ENCODE measurements around the gene MRTFB. TPM values are rescaled to one million over a fixed set of nuclear protein-coding genes. Genes with fewer than 3 reads are reported as not detected.

MRTFB gene
- total and polyA plus RNA-seq, 2 experiments from 2014 or later: 13.9 to 22.2 TPM

DNA sequence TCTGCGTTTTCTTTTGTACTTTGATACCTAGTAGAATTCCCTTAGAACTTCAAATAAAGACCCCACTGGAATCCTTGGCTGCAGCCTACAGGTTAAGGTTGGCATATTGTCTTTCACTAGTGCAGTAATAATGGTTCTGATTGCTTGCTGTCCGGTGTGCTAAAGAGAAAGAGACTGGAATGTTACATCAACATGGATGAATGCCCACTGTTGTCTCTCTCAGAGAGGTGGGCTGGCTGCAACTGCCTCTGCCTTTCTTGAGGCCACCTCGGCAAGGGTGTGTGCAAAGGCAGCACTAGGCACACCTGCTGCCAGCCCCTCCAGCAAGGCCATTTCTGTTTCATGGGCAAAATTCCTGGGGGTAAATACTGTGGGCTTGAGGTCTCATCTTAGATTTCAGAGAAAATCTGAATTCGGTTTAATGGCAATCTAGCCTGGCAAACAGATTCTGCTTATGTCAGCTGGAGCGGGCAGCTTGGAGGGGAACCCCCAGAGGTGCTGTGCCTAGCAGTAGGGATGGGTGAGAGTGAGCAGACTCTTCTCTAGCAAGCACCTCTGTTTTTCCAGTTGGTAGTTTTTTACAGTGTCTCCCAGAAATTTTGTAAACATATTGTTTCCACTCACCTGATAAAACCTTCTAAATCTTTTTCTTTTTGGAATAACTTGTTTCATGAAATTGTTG lies 54.0 kb downstream of the MRTFB start (continued):
- TF ChIP-seq, protein P1, sequence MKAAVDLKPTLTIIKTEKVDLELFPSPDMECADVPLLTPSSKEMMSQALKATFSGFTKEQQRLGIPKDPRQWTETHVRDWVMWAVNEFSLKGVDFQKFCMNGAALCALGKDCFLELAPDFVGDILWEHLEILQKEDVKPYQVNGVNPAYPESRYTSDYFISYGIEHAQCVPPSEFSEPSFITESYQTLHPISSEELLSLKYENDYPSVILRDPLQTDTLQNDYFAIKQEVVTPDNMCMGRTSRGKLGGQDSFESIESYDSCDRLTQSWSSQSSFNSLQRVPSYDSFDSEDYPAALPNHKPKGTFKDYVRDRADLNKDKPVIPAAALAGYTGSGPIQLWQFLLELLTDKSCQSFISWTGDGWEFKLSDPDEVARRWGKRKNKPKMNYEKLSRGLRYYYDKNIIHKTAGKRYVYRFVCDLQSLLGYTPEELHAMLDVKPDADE (IDR thresholded peaks at IDR 0.05): no peak

DNA sequence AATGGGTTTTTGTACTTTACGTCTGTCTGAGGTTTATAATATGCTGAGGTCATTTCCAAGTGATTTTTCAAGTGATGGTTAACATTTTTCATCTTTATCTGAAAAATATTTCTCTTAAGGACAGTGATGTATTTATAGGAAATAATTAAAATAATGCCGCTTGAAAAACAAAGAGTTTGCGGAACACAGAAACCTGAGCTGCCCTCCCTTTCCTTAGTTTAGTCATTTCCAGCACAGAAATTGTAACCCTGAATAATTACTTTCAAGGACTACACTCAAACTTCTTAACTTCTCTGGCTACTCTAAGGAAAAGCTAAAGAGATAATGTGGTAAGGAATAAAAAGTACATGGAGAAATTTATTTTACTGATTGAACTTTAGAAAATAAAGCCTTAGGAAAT lies 54.6 kb downstream of the MRTFB start:
- Mint-ChIP-seq H3K4me3 (no peak overlapping the region), H3K9me3 (no peaks in the 10 kb centered on the region; the same call in 2 of the 3 replicates), H3K27me3 (ENCODE audit: insufficient read depth, low read depth, poor library complexity) (no peaks in the 10 kb centered on the region), H3K4me1 (peaks cover 23% of the 10 kb centered on the region), H3K27ac (peak overlapping the region; percentile 55; the same call in 1 of the 2 replicates), H3K36me3 (ENCODE audit: low read depth) (peaks cover 8% of the 10 kb centered on the region; the same call in 2 of the 3 replicates)
- Histone ChIP-seq H3K9me2 (ENCODE audit: insufficient read depth) (0 out of 2 replicates have a peak, but pooled peaks cover under 1% of the 10 kb centered on the region), H3K27ac (ENCODE audit: low read depth) (no peak overlapping the region), H3K79me2 (replicated peaks; ENCODE audit: insufficient read depth) (peaks cover 70% of the 10 kb centered on the region), H3K4me1 (ENCODE audit: insufficient read depth) (peaks cover 19% of the 10 kb centered on the region), H4K20me1 (replicated peaks; ENCODE audit: insufficient read depth) (peaks cover 12% of the 10 kb centered on the region), H3K36me3 (ENCODE audit: insufficient read depth) (no peaks in the 10 kb centered on the region), H3K4me3 (no peak overlapping the region), H3K27me3 (ENCODE audit: insufficient read depth) (no peaks in the 10 kb centered on the region), H3F3A (replicated peaks; ENCODE audit: low read depth) (no peaks in the 10 kb centered on the region), H2AFZ (no peak overlapping the region), H3K4me2 (no peak overlapping the region)
- no peak for ATAC-seq
- no peak for DNase-seq (ENCODE audit: low spot score)
- TF ChIP-seq CREB1 (CRISPR knock-in tag; IDR thresholded peaks at IDR 0.05; ENCODE audit: low read depth) (no peak), ZNF331 (CRISPR knock-in tag; IDR thresholded peaks at IDR 0.05; ENCODE audit: low read depth) (no peak), STAT1 (IDR thresholded peaks at IDR 0.05; ENCODE audit: unreplicated experiment) (no peak), ZNF114 (CRISPR knock-in tag; IDR thresholded peaks at IDR 0.05) (no peak), JUNB (IDR thresholded peaks at IDR 0.05; ENCODE audit: unreplicated experiment) (no peak), EZH2phosphoT487 (IDR thresholded peaks at IDR 0.05; ENCODE audit: unreplicated experiment) (no peak), EZH2 (IDR thresholded peaks at IDR 0.05; ENCODE audit: low read depth, unreplicated experiment) (no peak), NANOG (IDR thresholded peaks at IDR 0.05; ENCODE audit: borderline replicate concordance) (no peak)
- TF ChIP-seq, protein P2, sequence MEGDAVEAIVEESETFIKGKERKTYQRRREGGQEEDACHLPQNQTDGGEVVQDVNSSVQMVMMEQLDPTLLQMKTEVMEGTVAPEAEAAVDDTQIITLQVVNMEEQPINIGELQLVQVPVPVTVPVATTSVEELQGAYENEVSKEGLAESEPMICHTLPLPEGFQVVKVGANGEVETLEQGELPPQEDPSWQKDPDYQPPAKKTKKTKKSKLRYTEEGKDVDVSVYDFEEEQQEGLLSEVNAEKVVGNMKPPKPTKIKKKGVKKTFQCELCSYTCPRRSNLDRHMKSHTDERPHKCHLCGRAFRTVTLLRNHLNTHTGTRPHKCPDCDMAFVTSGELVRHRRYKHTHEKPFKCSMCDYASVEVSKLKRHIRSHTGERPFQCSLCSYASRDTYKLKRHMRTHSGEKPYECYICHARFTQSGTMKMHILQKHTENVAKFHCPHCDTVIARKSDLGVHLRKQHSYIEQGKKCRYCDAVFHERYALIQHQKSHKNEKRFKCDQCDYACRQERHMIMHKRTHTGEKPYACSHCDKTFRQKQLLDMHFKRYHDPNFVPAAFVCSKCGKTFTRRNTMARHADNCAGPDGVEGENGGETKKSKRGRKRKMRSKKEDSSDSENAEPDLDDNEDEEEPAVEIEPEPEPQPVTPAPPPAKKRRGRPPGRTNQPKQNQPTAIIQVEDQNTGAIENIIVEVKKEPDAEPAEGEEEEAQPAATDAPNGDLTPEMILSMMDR (conservative IDR thresholded peaks at IDR 0.05; ENCODE audit: low read depth in 2 of 2): no peak
- TF ChIP-seq, protein P3, sequence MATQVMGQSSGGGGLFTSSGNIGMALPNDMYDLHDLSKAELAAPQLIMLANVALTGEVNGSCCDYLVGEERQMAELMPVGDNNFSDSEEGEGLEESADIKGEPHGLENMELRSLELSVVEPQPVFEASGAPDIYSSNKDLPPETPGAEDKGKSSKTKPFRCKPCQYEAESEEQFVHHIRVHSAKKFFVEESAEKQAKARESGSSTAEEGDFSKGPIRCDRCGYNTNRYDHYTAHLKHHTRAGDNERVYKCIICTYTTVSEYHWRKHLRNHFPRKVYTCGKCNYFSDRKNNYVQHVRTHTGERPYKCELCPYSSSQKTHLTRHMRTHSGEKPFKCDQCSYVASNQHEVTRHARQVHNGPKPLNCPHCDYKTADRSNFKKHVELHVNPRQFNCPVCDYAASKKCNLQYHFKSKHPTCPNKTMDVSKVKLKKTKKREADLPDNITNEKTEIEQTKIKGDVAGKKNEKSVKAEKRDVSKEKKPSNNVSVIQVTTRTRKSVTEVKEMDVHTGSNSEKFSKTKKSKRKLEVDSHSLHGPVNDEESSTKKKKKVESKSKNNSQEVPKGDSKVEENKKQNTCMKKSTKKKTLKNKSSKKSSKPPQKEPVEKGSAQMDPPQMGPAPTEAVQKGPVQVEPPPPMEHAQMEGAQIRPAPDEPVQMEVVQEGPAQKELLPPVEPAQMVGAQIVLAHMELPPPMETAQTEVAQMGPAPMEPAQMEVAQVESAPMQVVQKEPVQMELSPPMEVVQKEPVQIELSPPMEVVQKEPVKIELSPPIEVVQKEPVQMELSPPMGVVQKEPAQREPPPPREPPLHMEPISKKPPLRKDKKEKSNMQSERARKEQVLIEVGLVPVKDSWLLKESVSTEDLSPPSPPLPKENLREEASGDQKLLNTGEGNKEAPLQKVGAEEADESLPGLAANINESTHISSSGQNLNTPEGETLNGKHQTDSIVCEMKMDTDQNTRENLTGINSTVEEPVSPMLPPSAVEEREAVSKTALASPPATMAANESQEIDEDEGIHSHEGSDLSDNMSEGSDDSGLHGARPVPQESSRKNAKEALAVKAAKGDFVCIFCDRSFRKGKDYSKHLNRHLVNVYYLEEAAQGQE (IDR thresholded peaks at IDR 0.05; ENCODE audit: unreplicated experiment): no peak
- TF ChIP-seq, protein P1 (IDR thresholded peaks at IDR 0.05): no peak
